ENCODE data around the gene CCDC18. TPM values are rescaled to one million over a fixed set of nuclear protein-coding genes. Genes with fewer than 3 reads are reported as not detected.

Gene CCDC18
- total and polyA plus RNA-seq, 2 experiments from 2014 or later = 16.3 to 47.9 TPM

DNA sequence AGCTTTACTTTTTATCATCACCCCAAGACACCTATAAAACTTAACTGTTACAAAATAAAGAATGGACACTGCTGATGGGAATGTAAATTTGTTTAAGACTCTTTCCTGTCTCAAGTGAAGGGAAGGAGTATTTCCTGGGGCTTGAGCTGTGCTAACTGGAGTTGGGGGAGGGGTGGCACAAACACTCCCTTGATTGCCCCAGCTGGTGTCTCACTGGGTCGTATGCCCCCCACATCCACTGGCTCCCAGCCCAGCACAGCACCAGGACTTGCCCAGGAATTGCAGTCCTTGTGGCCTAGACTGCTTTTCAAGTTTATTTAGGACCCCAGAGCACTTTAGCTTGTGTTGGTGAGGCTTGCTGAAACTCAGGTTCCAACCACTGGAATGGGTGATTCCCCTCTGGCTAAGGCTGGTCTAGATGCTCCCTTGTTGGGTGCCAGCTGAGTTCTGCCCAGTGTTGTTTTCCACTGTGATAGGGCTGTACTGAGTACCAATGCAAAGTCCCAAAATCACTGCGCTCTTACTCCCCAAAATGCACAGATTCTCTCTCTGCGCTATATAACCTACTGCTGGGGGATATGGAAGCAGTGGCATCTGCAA is 116.1 kb downstream of the CCDC18 start (continued):
- TF ChIP-seq EZH2 (IDR thresholded peaks at IDR 0.05; ENCODE audit: low read depth, unreplicated experiment) = no peak
- no peak for TF ChIP-seq NANOG (IDR thresholded peaks at IDR 0.05; ENCODE audit: borderline replicate concordance)
- no peak for TF ChIP-seq POLR2AphosphoS5 (IDR thresholded peaks at IDR 0.05; ENCODE audit: low read depth)
- TF ChIP-seq REST (IDR thresholded peaks at IDR 0.05; ENCODE audit: unreplicated experiment) = no peak

DNA sequence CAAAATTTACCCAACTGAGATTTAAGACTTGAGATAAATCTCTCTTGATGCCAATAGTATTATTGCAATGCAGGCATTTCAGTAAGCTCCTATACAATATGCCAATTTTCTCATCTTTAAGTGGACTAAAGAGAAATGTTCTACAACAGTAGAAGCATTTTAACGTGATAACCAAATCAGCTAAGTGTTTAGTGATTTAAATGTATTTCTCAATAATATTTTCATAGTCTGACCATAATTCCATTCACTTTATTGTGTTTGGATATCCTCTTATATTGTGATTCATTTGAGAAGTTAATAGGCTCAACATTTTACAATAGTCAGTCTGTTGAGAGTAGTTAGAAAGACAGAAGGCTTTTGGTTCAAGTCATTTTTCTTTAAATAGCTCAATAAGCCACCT is 120.6 kb downstream of the CCDC18 start:
- H3K4me3 ChIP-seq = no peak overlapping the region
- no peak overlapping the region for H2AFZ ChIP-seq
- H3K36me3 ChIP-seq (ENCODE audit: insufficient read depth) = no peaks in the 10 kb centered on the region
- DNase-seq (ENCODE audit: low spot score) (no peak), ATAC-seq (no peak)
- H4K20me1 ChIP-seq (replicated peaks; ENCODE audit: insufficient read depth) = no peaks in the 10 kb centered on the region
- TF ChIP-seq EZH2 (IDR thresholded peaks at IDR 0.05; ENCODE audit: low read depth, unreplicated experiment) = no peak
- TF ChIP-seq NANOG (IDR thresholded peaks at IDR 0.05; ENCODE audit: borderline replicate concordance) = peak; percentile 11; the same call in 1 of the 2 replicates
- Mint-ChIP-seq H3K27ac (no peak overlapping the region), H3K4me1 (peaks cover 28% of the 10 kb centered on the region), H3K9me3 (no peaks in the 10 kb centered on the region), H3K4me3 (no peak overlapping the region), H3K27me3 (ENCODE audit: insufficient read depth, low read depth, poor library complexity) (peaks cover 3% of the 10 kb centered on the region), H3K36me3 (ENCODE audit: low read depth) (no peaks in the 10 kb centered on the region)
- no peak overlapping the region for H3K27ac ChIP-seq (ENCODE audit: low read depth)
- H3F3A ChIP-seq (replicated peaks; ENCODE audit: low read depth) = no peaks in the 10 kb centered on the region
- H3K4me2 ChIP-seq = peak overlapping the region; percentile 34; the same call in 1 of the 2 replicates
- no peaks in the 10 kb centered on the region for H3K79me2 ChIP-seq (replicated peaks; ENCODE audit: insufficient read depth)
- no peaks in the 10 kb centered on the region for H3K27me3 ChIP-seq (ENCODE audit: insufficient read depth)
- no peaks in the 10 kb centered on the region for H3K9me2 ChIP-seq (ENCODE audit: insufficient read depth)
- peaks cover 27% of the 10 kb centered on the region for H3K4me1 ChIP-seq (ENCODE audit: insufficient read depth)

DNA sequence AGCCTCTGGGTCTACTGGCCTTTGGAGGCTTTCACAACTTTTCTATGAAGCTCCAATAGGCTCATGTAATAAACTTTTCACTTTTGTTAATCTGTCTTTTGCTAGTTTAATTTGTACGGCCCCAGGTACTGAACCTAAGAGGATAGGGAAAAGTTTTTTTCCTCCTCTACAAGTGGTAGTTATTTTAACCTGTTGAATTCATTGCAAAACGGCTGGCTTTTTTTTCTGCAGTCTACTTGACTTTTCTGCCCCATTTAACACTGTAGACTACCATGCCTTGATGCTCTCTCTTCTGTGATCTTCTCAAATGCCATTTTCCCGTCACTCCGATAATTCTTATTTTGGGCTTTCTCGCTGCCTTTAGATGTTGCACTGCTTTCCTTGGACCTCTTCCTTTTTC is 121.6 kb downstream of the CCDC18 start:
- Histone ChIP-seq H3K4me1 (ENCODE audit: insufficient read depth) (peaks cover 17% of the 10 kb centered on the region), H3F3A (replicated peaks; ENCODE audit: low read depth) (no peaks in the 10 kb centered on the region), H3K79me2 (replicated peaks; ENCODE audit: insufficient read depth) (no peaks in the 10 kb centered on the region), H3K4me3 (no peak overlapping the region), H3K27ac (ENCODE audit: low read depth) (no peak overlapping the region), H2AFZ (no peak overlapping the region), H3K4me2 (no peak overlapping the region), H4K20me1 (replicated peaks; ENCODE audit: insufficient read depth) (no peaks in the 10 kb centered on the region), H3K9me2 (ENCODE audit: insufficient read depth) (no peaks in the 10 kb centered on the region), H3K27me3 (ENCODE audit: insufficient read depth) (no peaks in the 10 kb centered on the region), H3K36me3 (ENCODE audit: insufficient read depth) (no peaks in the 10 kb centered on the region)
- no peak for ATAC-seq
- DNase-seq (ENCODE audit: low spot score) = no peak
- Mint-ChIP-seq H3K27me3 (ENCODE audit: insufficient read depth, low read depth, poor library complexity) (peaks cover 3% of the 10 kb centered on the region), H3K36me3 (ENCODE audit: low read depth) (no peaks in the 10 kb centered on the region), H3K4me1 (peaks cover 20% of the 10 kb centered on the region), H3K9me3 (no peaks in the 10 kb centered on the region), H3K4me3 (no peak overlapping the region), H3K27ac (no peak overlapping the region)
- TF ChIP-seq ZNF462 (CRISPR knock-in tag; IDR thresholded peaks at IDR 0.05) = no peak
- TF ChIP-seq CREB1 (CRISPR knock-in tag; IDR thresholded peaks at IDR 0.05; ENCODE audit: low read depth) = no peak
- TF ChIP-seq JUNB (IDR thresholded peaks at IDR 0.05; ENCODE audit: unreplicated experiment) = no peak
- no peak for TF ChIP-seq POLR2AphosphoS5 (IDR thresholded peaks at IDR 0.05; ENCODE audit: low read depth)
- TF ChIP-seq ZNF331 (CRISPR knock-in tag; IDR thresholded peaks at IDR 0.05; ENCODE audit: low read depth) = no peak
- no peak for TF ChIP-seq EZH2 (IDR thresholded peaks at IDR 0.05; ENCODE audit: low read depth, unreplicated experiment)
- no peak for TF ChIP-seq NANOG (IDR thresholded peaks at IDR 0.05; ENCODE audit: borderline replicate concordance)
- no peak for TF ChIP-seq EZH2phosphoT487 (IDR thresholded peaks at IDR 0.05; ENCODE audit: unreplicated experiment)
- TF ChIP-seq ZNF114 (CRISPR knock-in tag; IDR thresholded peaks at IDR 0.05) = no peak
